Glutamatergic neuron (in vitro differentiated cells): ENCODE results near the gene BRINP3. TPM values are rescaled to one million over a fixed set of nuclear protein-coding genes. Genes with fewer than 3 reads are reported as not detected.

Experiments
- DNase-seq: peaks from one replicate; pipeline ENCODE4 v3.0.0; 2022
- H3K27ac Mint-ChIP-seq: one replicate; pipeline ENCODE4 v1.8.0; 2020; ENCODE audit warnings: mild to moderate bottlenecking, mixed read lengths, inconsistent platforms; ENCODE audit not compliant: unreplicated experiment
- H3K27me3 Mint-ChIP-seq: one replicate; pipeline ENCODE4 v1.8.0; 2020; ENCODE audit warnings: mild to moderate bottlenecking, moderate library complexity, mixed read lengths, inconsistent platforms; ENCODE audit not compliant: unreplicated experiment
- H3K36me3 Mint-ChIP-seq: one replicate; pipeline ENCODE4 v1.8.0; 2020; ENCODE audit warnings: mild to moderate bottlenecking, mixed read lengths, inconsistent platforms; ENCODE audit not compliant: unreplicated experiment
- H3K4me1 Mint-ChIP-seq: one replicate; pipeline ENCODE4 v1.8.0; 2020; ENCODE audit warnings: mild to moderate bottlenecking, low read depth, mixed read lengths, inconsistent platforms; ENCODE audit not compliant: unreplicated experiment
- H3K4me3 Mint-ChIP-seq: one replicate; pipeline ENCODE4 v1.8.0; 2020; ENCODE audit warnings: mild to moderate bottlenecking, mixed read lengths, inconsistent platforms; ENCODE audit not compliant: unreplicated experiment
- H3K9me3 Mint-ChIP-seq: one replicate; pipeline ENCODE4 v1.8.0; 2020; ENCODE audit warnings: mild to moderate bottlenecking, moderate library complexity, mixed read lengths, inconsistent platforms; ENCODE audit not compliant: unreplicated experiment
- CTCF ChIP-seq: fragments of 200-600 bp; sonication (generic); IDR thresholded peaks from one replicate; pipeline ENCODE4 v1.5.0; 2021; ENCODE audit not compliant: partially characterized antibody, unreplicated experiment
- total RNA-seq: library from RNA; stranded (reverse); fragmentation: NEBNext Ultra II Directional; extraction: Animal tissue kit (Norgen Biotek cat#: 25700); gene quantifications from one replicate; pipeline ENCODE4 v1.2.1, GENCODE V29; 2021; ENCODE audit not compliant: unreplicated experiment

Gene BRINP3
- total RNA-seq, 1 donor from 2014 or later, result not detected

DNA sequence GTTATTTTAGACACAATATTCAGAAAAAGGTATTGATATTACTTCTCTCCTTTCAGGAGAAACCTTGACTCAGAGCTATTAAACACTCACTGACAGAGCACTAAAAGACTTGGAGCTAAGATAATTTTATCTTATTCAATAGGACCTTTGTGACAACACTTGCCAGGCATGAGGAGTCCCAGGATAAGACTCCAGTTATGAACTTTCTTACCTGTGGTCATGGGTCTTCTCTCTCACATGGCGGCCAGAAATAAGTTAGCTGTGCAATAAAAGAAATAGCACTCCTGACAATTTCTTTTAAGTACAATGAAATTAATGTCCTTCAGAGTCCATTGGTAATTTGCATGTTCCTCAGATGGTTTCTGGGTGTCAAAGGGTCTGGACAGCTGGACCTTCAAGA lies 382.1 kb downstream of the BRINP3 start:
- Mint-ChIP-seq H3K4me1 (no peaks in the 10 kb centered on the region), H3K27ac (no peak overlapping the region), H3K36me3 (no peaks in the 10 kb centered on the region), H3K9me3 (no peaks in the 10 kb centered on the region), H3K27me3 (no peaks in the 10 kb centered on the region), H3K4me3 (no peak overlapping the region)
- no peak for TF ChIP-seq CTCF
- DNase-seq, result no peak

DNA sequence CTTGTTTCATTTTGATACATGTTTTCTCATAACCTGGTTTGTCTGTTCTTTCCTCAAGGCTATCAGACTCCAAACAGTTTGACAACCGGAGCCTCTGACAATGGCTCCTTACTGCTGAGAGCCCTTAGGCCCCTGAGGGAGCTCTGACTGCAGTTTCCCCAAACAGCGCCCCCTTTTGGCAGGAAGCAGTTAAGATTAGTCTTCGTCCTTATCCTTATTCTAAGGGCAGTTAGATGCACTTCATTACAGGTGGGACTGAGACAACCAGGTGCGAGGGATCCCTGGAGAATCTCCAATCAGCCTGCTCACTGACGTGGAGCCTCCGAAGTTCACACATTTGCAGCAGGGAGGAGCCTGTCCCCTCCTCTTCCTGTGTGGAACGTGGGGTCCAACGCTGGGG lies 393.1 kb downstream of the BRINP3 start:
- no peaks in the 10 kb centered on the region for H3K4me1 Mint-ChIP-seq
- H3K27me3 Mint-ChIP-seq, result no peaks in the 10 kb centered on the region
- no peaks in the 10 kb centered on the region for H3K9me3 Mint-ChIP-seq
- peak; percentile 47 for DNase-seq
- no peak overlapping the region for H3K27ac Mint-ChIP-seq
- H3K36me3 Mint-ChIP-seq, result no peaks in the 10 kb centered on the region
- TF ChIP-seq CTCF, result peak; percentile 58
- no peak overlapping the region for H3K4me3 Mint-ChIP-seq

DNA sequence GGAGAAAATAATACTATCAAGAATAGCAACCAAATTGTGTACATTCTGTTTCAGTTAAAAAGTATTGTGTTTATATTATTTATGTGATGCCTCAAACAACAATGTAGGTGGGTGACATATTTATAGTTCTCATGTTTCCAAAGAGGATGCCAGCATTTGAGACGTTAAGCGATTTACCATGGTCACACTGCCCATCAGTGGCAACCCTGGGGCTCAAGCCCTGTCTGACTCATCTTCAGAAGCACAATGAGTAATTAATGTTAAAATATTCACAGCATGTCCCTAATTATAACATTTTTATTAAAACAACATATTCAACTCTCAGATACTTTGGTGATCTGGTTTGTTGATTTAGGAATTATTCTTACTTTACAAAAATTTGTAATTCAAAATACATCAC lies 409.4 kb downstream of the BRINP3 start:
- Mint-ChIP-seq H3K27ac (no peak overlapping the region), H3K9me3 (no peaks in the 10 kb centered on the region), H3K4me3 (no peak overlapping the region), H3K27me3 (no peaks in the 10 kb centered on the region), H3K36me3 (no peaks in the 10 kb centered on the region), H3K4me1 (no peaks in the 10 kb centered on the region)
- DNase-seq, result no peak
- TF ChIP-seq CTCF, result no peak

DNA sequence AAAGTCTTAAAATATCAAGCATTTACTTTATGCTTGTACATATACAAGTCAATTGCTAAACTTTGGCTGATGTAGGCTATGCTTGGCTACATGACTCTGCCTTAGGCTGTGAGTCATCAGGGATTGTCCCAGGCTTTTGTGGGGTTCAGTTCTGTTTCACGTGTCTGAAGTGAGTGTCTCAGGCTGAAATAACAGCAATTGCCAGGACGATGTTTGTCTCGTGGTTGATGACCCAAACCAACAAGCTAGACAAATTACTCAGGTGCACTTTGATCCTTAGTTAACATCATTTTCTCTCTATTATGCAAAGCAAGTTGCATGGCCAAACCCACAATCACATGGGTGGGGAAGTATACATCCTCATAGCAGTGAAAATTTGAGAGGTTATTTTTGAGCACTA lies 410.1 kb downstream of the BRINP3 start:
- Mint-ChIP-seq H3K4me3 (no peak overlapping the region), H3K27me3 (no peaks in the 10 kb centered on the region), H3K27ac (no peak overlapping the region), H3K9me3 (no peaks in the 10 kb centered on the region), H3K36me3 (no peaks in the 10 kb centered on the region), H3K4me1 (no peaks in the 10 kb centered on the region)
- TF ChIP-seq CTCF, result no peak
- DNase-seq, result no peak

DNA sequence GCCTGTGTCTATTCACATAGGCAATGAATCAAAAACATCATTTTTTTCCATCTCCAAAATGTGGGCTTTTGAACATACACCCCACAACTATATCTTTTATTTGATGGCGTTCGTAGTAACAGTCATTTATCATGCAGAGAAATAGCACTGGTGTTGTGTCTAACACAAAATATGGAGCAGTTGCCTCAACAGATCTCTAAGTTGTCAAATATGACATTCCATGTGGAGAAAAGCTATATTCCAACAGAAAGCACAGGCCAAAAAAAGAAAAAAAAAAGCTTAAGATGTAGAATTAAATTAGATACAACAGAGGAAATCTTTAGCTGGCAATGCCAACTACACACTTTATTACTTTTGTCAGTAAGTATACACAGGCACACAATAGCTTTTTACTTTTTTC lies 411.7 kb downstream of the BRINP3 start:
- H3K4me1 Mint-ChIP-seq, result no peaks in the 10 kb centered on the region
- H3K36me3 Mint-ChIP-seq, result no peaks in the 10 kb centered on the region
- no peaks in the 10 kb centered on the region for H3K9me3 Mint-ChIP-seq
- DNase-seq, result no peak
- peaks cover 2% of the 10 kb centered on the region for H3K27me3 Mint-ChIP-seq
- no peak for TF ChIP-seq CTCF
- no peak overlapping the region for H3K4me3 Mint-ChIP-seq
- no peak overlapping the region for H3K27ac Mint-ChIP-seq
